ENCODE results near the gene ZNF236. TPM values are rescaled to one million over a fixed set of nuclear protein-coding genes. Genes with fewer than 3 reads are reported as not detected.

ZNF236 gene
- total RNA-seq, 1 donor from 2014 or later: 9.9 TPM

GRCh38 chr18:76885001-76885400 lies 62.6 kb downstream of the ZNF236 start:
- H3K4me3 ChIP-seq (ENCODE audit: low read depth, low read length): no peak overlapping the region
- DNase-seq (ENCODE audit: low read depth): no peak
- TF ChIP-seq, protein P1, sequence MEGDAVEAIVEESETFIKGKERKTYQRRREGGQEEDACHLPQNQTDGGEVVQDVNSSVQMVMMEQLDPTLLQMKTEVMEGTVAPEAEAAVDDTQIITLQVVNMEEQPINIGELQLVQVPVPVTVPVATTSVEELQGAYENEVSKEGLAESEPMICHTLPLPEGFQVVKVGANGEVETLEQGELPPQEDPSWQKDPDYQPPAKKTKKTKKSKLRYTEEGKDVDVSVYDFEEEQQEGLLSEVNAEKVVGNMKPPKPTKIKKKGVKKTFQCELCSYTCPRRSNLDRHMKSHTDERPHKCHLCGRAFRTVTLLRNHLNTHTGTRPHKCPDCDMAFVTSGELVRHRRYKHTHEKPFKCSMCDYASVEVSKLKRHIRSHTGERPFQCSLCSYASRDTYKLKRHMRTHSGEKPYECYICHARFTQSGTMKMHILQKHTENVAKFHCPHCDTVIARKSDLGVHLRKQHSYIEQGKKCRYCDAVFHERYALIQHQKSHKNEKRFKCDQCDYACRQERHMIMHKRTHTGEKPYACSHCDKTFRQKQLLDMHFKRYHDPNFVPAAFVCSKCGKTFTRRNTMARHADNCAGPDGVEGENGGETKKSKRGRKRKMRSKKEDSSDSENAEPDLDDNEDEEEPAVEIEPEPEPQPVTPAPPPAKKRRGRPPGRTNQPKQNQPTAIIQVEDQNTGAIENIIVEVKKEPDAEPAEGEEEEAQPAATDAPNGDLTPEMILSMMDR (conservative IDR thresholded peaks at IDR 0.05; ENCODE audit: low read depth, low read length): no peak

DNA sequence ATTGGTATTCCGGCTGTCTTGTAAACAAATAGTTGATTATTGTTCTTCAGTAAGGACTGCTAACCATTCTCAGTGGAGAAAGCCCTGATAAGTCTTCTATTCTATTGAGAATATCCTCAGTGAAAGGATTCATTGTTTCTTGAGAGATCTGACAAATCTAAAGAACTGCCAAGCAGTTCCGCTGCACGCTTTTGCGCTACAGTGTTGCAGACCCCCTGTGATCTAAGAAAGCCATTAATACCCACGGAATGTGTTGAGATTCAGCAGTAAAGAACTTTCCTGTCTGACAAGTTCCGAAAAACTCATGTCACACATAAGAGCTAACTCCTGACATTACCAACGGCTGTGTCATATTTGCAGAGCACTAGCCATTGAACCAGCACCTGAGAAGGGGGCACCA lies 63.8 kb downstream of the ZNF236 start:
- H3K4me3 ChIP-seq (ENCODE audit: low read depth, low read length): no peak overlapping the region
- DNase-seq (ENCODE audit: low read depth): no peak
- TF ChIP-seq, protein P1 (conservative IDR thresholded peaks at IDR 0.05; ENCODE audit: low read depth, low read length): no peak

- H3K4me3 ChIP-seq (ENCODE audit: low read depth, low read length): no peak overlapping the region
- TF ChIP-seq, protein P1 (conservative IDR thresholded peaks at IDR 0.05; ENCODE audit: low read depth, low read length): no peak
These were observed 66.8 kb downstream of the ZNF236 start for GRCh38 chr18:76889091-76889699.

DNA sequence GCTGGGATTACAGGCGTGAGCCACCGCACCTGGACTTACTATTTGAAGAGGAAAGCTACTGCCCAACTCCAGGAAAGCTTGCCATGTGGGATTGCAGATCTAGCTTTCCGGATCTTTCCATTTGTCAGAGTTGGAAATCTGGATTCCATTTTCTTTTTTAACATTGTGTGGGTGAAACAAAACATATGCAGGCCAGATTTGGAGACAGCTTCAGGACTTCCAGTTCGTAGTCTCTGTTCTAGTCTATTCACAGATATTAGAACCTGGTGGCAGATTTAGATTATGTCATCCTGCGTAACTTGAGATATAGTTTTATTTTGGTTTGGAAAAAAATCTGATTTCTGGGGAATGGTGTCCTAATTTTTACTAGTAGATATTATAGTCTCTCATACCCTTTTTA lies 70.5 kb downstream of the ZNF236 start:
- TF ChIP-seq, protein P1 (conservative IDR thresholded peaks at IDR 0.05; ENCODE audit: low read depth, low read length): no peak
- DNase-seq (ENCODE audit: low read depth): no peak
- H3K4me3 ChIP-seq (ENCODE audit: low read depth, low read length): no peak overlapping the region

More at GRCh38 chr18:76889091-76889699, 66.8 kb downstream of the ZNF236 start:
- DNase-seq (ENCODE audit: low read depth): no peak

GRCh38 chr18:76894566-76895346 lies 72.4 kb downstream of the ZNF236 start:
- TF ChIP-seq, protein P1 (conservative IDR thresholded peaks at IDR 0.05; ENCODE audit: low read depth, low read length): no peak
- no peak overlapping the region for H3K4me3 ChIP-seq (ENCODE audit: low read depth, low read length)
- DNase-seq (ENCODE audit: low read depth): no peak

GRCh38 chr18:76895498-76895897 lies 73.1 kb downstream of the ZNF236 start:
- no peak for DNase-seq (ENCODE audit: low read depth)
- no peak overlapping the region for H3K4me3 ChIP-seq (ENCODE audit: low read depth, low read length)
- TF ChIP-seq, protein P1 (conservative IDR thresholded peaks at IDR 0.05; ENCODE audit: low read depth, low read length): no peak

All from epithelial cell of proximal tubule (primary cell).